ENCODE measurements around the gene PHF19.

- no peak for TF ChIP-seq EZH2 (IDR thresholded peaks at IDR 0.05)
- no peak for TF ChIP-seq FOXP2 (optimal IDR thresholded peaks at IDR 0.05; ENCODE audit: control extremely low read depth, extremely low read length, insufficient read depth)
Observed at GRCh38 chr9:120875195-120875565, 1.8 kb downstream of the PHF19 start.
